Measurements from ENCODE around the gene NAT9. TPM values are rescaled to one million over a fixed set of nuclear protein-coding genes. Genes with fewer than 3 reads are reported as not detected.

Gene NAT9
- total and polyA plus RNA-seq, 2 experiments from 2014 or later = 29.2 to 34.8 TPM

DNA sequence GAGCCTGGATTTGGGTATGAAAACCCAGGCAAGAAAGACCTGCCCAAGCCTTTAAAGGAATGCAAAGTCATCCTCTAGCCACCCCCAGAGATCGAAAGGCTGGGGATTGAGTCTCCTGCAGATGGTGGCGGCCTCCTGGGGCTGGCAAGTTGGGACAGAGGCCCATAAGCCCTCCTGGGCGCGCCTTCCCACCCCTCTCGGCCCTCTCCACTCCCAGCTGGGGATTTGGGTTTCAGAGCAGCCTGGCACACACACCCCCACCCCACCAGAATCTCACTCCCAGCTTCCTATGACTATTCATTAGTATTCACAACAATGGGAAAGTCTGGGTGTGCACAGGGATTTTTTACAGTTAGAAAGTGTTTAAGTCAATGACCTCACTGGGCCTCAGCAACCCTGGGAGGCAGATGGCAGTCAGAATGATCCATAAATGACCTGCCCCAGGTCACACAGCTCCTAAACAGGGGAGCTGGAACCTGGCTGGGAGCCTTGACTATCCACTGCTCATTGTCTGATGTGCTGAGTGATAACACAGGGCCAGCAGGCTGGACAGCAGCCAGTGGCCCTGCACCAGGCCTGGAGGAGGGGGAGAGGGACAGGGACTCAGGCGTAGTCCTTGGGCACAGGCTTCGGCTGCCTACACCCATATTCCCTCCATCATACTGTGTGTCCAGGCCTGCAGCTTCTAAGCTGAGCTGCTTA lies 15.6 kb downstream of the NAT9 start:
- no peak overlapping the region for H3K4me3 ChIP-seq
- peaks cover 89% of the 10 kb centered on the region for H3K4me1 ChIP-seq (ENCODE audit: insufficient read depth)
- no peaks in the 10 kb centered on the region for H3K9me3 ChIP-seq (ENCODE audit: low read depth)
- TF ChIP-seq, protein P1, sequence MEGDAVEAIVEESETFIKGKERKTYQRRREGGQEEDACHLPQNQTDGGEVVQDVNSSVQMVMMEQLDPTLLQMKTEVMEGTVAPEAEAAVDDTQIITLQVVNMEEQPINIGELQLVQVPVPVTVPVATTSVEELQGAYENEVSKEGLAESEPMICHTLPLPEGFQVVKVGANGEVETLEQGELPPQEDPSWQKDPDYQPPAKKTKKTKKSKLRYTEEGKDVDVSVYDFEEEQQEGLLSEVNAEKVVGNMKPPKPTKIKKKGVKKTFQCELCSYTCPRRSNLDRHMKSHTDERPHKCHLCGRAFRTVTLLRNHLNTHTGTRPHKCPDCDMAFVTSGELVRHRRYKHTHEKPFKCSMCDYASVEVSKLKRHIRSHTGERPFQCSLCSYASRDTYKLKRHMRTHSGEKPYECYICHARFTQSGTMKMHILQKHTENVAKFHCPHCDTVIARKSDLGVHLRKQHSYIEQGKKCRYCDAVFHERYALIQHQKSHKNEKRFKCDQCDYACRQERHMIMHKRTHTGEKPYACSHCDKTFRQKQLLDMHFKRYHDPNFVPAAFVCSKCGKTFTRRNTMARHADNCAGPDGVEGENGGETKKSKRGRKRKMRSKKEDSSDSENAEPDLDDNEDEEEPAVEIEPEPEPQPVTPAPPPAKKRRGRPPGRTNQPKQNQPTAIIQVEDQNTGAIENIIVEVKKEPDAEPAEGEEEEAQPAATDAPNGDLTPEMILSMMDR (IDR thresholded peaks at IDR 0.05; ENCODE audit: poor library complexity) = no peak
- TF ChIP-seq EZH2phosphoT487 (IDR thresholded peaks at IDR 0.05; ENCODE audit: low read depth, severe bottlenecking, unreplicated experiment) (no peak), EZH2 (IDR thresholded peaks at IDR 0.05; ENCODE audit: borderline replicate concordance) (no peak)
- no peaks in the 10 kb centered on the region for H3K27me3 ChIP-seq
- H3K9me2 ChIP-seq (replicated peaks; ENCODE audit: insufficient read depth) = no peaks in the 10 kb centered on the region
- no peak overlapping the region for H2AFZ ChIP-seq
- H3K27ac ChIP-seq = peak overlapping the region; percentile 97
- peak overlapping the region; percentile 77 for H3K4me2 ChIP-seq
- H4K20me1 ChIP-seq (ENCODE audit: insufficient read depth, poor library complexity, severe bottlenecking) = peaks cover 60% of the 10 kb centered on the region
- H3K79me2 ChIP-seq = peaks cover 86% of the 10 kb centered on the region
- WGBS (ENCODE audit: low lambda C conversion rate, missing lambda C conversion rate) = 58% methylated on average over 7 of the region's 7 CpGs
- DNase-seq (ENCODE audit: low spot score) = no peak
- no peaks in the 10 kb centered on the region for H3K36me3 ChIP-seq (replicated peaks; ENCODE audit: insufficient read depth, low read depth)

DNA sequence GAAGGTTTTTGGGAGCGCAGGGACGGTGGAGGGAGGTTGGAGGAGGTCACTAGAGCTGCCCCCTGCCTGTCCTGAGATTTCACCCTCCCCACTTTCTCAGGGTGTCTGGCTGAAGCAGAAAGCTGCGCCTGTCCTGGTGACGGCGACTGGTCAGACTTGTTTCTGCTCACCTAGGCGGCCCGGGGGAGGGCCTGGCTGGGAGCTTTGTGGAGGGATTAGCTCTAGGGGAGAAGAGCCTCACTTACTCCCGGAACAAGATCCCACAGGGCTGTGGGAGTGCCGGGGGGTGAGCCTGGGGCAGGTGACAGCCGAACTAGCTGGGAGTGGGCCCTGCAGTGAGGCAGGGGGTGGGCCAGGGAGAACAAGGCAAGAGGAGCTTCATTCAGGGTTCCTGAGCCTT lies 16.2 kb downstream of the NAT9 start:
- no peak for TF ChIP-seq EZH2 (IDR thresholded peaks at IDR 0.05; ENCODE audit: borderline replicate concordance)
- TF ChIP-seq, protein P1 (IDR thresholded peaks at IDR 0.05; ENCODE audit: poor library complexity) = no peak
- TF ChIP-seq EZH2phosphoT487 (IDR thresholded peaks at IDR 0.05; ENCODE audit: low read depth, severe bottlenecking, unreplicated experiment) = no peak
- no peaks in the 10 kb centered on the region for H3K36me3 ChIP-seq (replicated peaks; ENCODE audit: insufficient read depth, low read depth)
- H3K79me2 ChIP-seq = peaks cover 86% of the 10 kb centered on the region
- H3K9me2 ChIP-seq (replicated peaks; ENCODE audit: insufficient read depth) = no peaks in the 10 kb centered on the region
- WGBS (ENCODE audit: low lambda C conversion rate, missing lambda C conversion rate) = 25% methylated on average over 10 of the region's 10 CpGs
- peaks cover 64% of the 10 kb centered on the region for H4K20me1 ChIP-seq (ENCODE audit: insufficient read depth, poor library complexity, severe bottlenecking)
- no peak overlapping the region for H2AFZ ChIP-seq
- H3K27me3 ChIP-seq = no peaks in the 10 kb centered on the region
- H3K9me3 ChIP-seq (ENCODE audit: low read depth) = no peaks in the 10 kb centered on the region
- no peak overlapping the region for H3K4me3 ChIP-seq
- peak; percentile 78 for DNase-seq (ENCODE audit: low spot score)
- H3K27ac ChIP-seq = peak overlapping the region; percentile 97
- H3K4me1 ChIP-seq (ENCODE audit: insufficient read depth) = peaks cover 86% of the 10 kb centered on the region
- H3K4me2 ChIP-seq = peak overlapping the region; percentile 77

DNA sequence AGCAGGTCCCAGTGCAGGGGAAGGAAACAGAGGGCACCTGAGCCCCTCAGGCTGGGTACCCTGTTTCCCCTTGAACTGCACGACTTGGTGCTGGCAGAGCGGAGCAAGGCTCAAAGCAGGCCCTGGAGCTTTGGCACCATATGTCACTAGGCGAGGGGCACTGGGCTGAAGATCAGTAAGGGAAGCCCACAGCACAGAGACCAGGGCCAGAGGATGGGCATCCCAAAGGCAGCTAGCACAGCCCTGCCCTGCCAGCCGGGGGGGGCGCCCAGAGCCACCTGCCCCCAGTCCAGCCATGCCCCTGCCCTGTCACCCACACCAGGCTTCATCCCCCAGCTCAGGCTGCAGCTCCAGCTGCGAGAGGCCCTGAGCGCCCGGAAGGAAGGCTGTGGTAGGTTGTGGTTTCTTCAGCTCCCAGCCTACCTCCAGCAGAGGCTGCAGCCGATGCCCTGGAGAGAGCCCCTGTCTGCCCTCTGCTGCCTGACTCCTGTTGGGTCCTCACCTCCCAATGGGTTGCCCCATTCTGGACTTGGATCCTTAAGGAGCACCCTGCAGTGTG lies 16.8 kb downstream of the NAT9 start:
- DNase-seq (ENCODE audit: low spot score) = no peak
- H3K36me3 ChIP-seq (replicated peaks; ENCODE audit: insufficient read depth, low read depth) = no peaks in the 10 kb centered on the region
- peak overlapping the region; percentile 77 for H3K4me2 ChIP-seq
- no peaks in the 10 kb centered on the region for H3K27me3 ChIP-seq
- no peaks in the 10 kb centered on the region for H3K9me3 ChIP-seq (ENCODE audit: low read depth)
- no peaks in the 10 kb centered on the region for H3K9me2 ChIP-seq (replicated peaks; ENCODE audit: insufficient read depth)
- H3K79me2 ChIP-seq = peaks cover 86% of the 10 kb centered on the region
- H3K4me1 ChIP-seq (ENCODE audit: insufficient read depth) = peaks cover 83% of the 10 kb centered on the region
- peak overlapping the region; percentile 97 for H3K27ac ChIP-seq
- TF ChIP-seq, protein P1 (IDR thresholded peaks at IDR 0.05; ENCODE audit: poor library complexity) = no peak
- TF ChIP-seq EZH2 (IDR thresholded peaks at IDR 0.05; ENCODE audit: borderline replicate concordance) (no peak), EZH2phosphoT487 (IDR thresholded peaks at IDR 0.05; ENCODE audit: low read depth, severe bottlenecking, unreplicated experiment) (no peak)
- WGBS (ENCODE audit: low lambda C conversion rate, missing lambda C conversion rate) = 68% methylated on average over 9 of the region's 9 CpGs
- H4K20me1 ChIP-seq (ENCODE audit: insufficient read depth, poor library complexity, severe bottlenecking) = peaks cover 69% of the 10 kb centered on the region
- no peak overlapping the region for H3K4me3 ChIP-seq
- H2AFZ ChIP-seq = no peak overlapping the region
